H9 (cell line): Measurements from ENCODE around the gene KLK15. TPM values are rescaled to one million over a fixed set of nuclear protein-coding genes. Genes with fewer than 3 reads are reported as not detected.

Source experiments
- DNase-seq: peaks from one replicate; pipeline ENCODE4 v3.0.0-alpha.2; 2017
- H2AFZ ChIP-seq: one replicate; pipeline ENCODE4 v1.6.1; 2013; ENCODE audit warnings: mild to moderate bottlenecking, low read length, control low read depth, moderate library complexity
- H2AK5ac ChIP-seq: 2 replicates; pipeline ENCODE4 v1.6.1; 2013; ENCODE audit warnings: low read length, control low read depth, mixed read lengths; ENCODE audit not compliant: insufficient read length
- H2BK120ac ChIP-seq: one replicate; pipeline ENCODE4 v1.6.1; 2013; ENCODE audit warnings: low read depth, mild to moderate bottlenecking, low read length, control low read depth, inconsistent platforms; ENCODE audit not compliant: poor library complexity, severe bottlenecking
- H2BK12ac ChIP-seq: 2 replicates; pipeline ENCODE4 v1.6.1; 2013; ENCODE audit warnings: low read length, control low read depth, mixed read lengths, low read depth; ENCODE audit not compliant: insufficient read length
- H2BK15ac ChIP-seq: 2 replicates; pipeline ENCODE4 v1.6.1; 2013; ENCODE audit warnings: low read depth, low read length, control low read depth
- H2BK20ac ChIP-seq: one replicate; pipeline ENCODE4 v1.6.1; 2013; ENCODE audit warnings: low read depth, mild to moderate bottlenecking, low read length, control low read depth, inconsistent platforms; ENCODE audit not compliant: poor library complexity, severe bottlenecking
- H2BK5ac ChIP-seq: 2 replicates; pipeline ENCODE4 v1.6.1; 2013; ENCODE audit warnings: low read length, control low read depth, mixed read lengths; ENCODE audit not compliant: insufficient read length
- H3K14ac ChIP-seq: 2 replicates; pipeline ENCODE4 v1.6.1; 2013; ENCODE audit warnings: low read length, control low read depth; ENCODE audit not compliant: insufficient read depth
- H3K18ac ChIP-seq: 2 replicates; pipeline ENCODE4 v1.6.1; 2013; ENCODE audit warnings: low read depth, mild to moderate bottlenecking, mixed read lengths, low read length, control low read depth; ENCODE audit not compliant: insufficient read length
- H3K23ac ChIP-seq: 2 replicates; pipeline ENCODE4 v1.6.1; 2013; ENCODE audit warnings: low read length, control low read depth, mixed read lengths, low read depth; ENCODE audit not compliant: insufficient read length
- H3K23me2 ChIP-seq: 2 replicates; pipeline ENCODE4 v1.6.1; 2013; ENCODE audit warnings: low read depth, mild to moderate bottlenecking, mixed read lengths, low read length, control low read depth; ENCODE audit not compliant: insufficient read length, poor library complexity, severe bottlenecking
- H3K27ac ChIP-seq: 2 replicates; pipeline ENCODE4 v1.5.1; 2013; ENCODE audit warnings: low read length, control low read depth, mixed read lengths, low read depth; ENCODE audit not compliant: insufficient read length
- H3K27me3 ChIP-seq: 2 replicates; pipeline ENCODE4 v1.6.1; 2013; ENCODE audit warnings: low read length, control low read depth, inconsistent platforms; ENCODE audit not compliant: insufficient read depth
- H3K4ac ChIP-seq: 2 replicates; pipeline ENCODE4 v1.6.1; 2013; ENCODE audit warnings: low read depth, mild to moderate bottlenecking, control low read depth, inconsistent platforms, low read length, moderate library complexity
- H3K4me1 ChIP-seq: 2 replicates; pipeline ENCODE4 v1.6.1; 2013; ENCODE audit warnings: low read length, control low read depth, inconsistent platforms; ENCODE audit not compliant: insufficient read depth
- H3K4me2 ChIP-seq: 2 replicates; pipeline ENCODE4 v1.6.1; 2013; ENCODE audit warnings: low read length, control low read depth, mixed read lengths; ENCODE audit not compliant: insufficient read length, insufficient read depth
- H3K56ac ChIP-seq: 2 replicates; pipeline ENCODE4 v1.6.1; 2013; ENCODE audit warnings: low read depth, mild to moderate bottlenecking, mixed read lengths, low read length, control low read depth; ENCODE audit not compliant: insufficient read length
- H3K79me1 ChIP-seq: 2 replicates; pipeline ENCODE4 v1.6.1; 2013; ENCODE audit warnings: low read depth, mild to moderate bottlenecking, moderate library complexity, low read length, control low read depth, inconsistent platforms; ENCODE audit not compliant: insufficient read depth, poor library complexity, severe bottlenecking
- H3K79me2 ChIP-seq: 2 replicates; pipeline ENCODE4 v1.6.1; 2013; ENCODE audit warnings: low read length, control low read depth, inconsistent platforms; ENCODE audit not compliant: insufficient read depth
- H3K9ac ChIP-seq: 2 replicates; pipeline ENCODE4 v1.6.1; 2013; ENCODE audit warnings: low read length, control low read depth, mixed read lengths; ENCODE audit not compliant: insufficient read length; ENCODE audit errors: extremely low read depth
- H3K9me3 ChIP-seq: one replicate; pipeline ENCODE4 v1.6.1; 2013; ENCODE audit warnings: low read depth, low read length, inconsistent platforms; ENCODE audit not compliant: control insufficient read depth
- H3T11ph ChIP-seq: one replicate; pipeline ENCODE4 v1.6.1; 2013; ENCODE audit warnings: mild to moderate bottlenecking, low read length, control low read depth, inconsistent platforms
- H4K20me1 ChIP-seq: one replicate; pipeline ENCODE4 v1.6.1; 2013; ENCODE audit not compliant: control insufficient read depth, insufficient read length, insufficient read depth
- H4K5ac ChIP-seq: 2 replicates; pipeline ENCODE4 v1.6.1; 2013; ENCODE audit warnings: low read depth, mild to moderate bottlenecking, mixed read lengths, low read length, control low read depth; ENCODE audit not compliant: insufficient read length
- H4K8ac ChIP-seq: replicated peaks from 2 replicates; pipeline ENCODE4 v1.6.1; 2013; ENCODE audit warnings: low read length, control low read depth, mixed read lengths, low read depth; ENCODE audit not compliant: insufficient read length
- H4K91ac ChIP-seq: 2 replicates; pipeline ENCODE4 v1.6.1; 2013; ENCODE audit warnings: low read depth, mild to moderate bottlenecking, moderate library complexity, mixed read lengths, low read length, control low read depth; ENCODE audit not compliant: insufficient read length
- H3K27ac Mint-ChIP-seq, 3 experiments: 2 replicates in 2 of 3; 3 replicates in 1 of 3; pipeline ENCODE4 v1.8.0; 2020 to 2021; ENCODE audit warnings: mixed read lengths in 3 of 3, mild to moderate bottlenecking in 1 of 3, moderate library complexity in 1 of 3
- H3K27me3 Mint-ChIP-seq: 2 replicates; pipeline ENCODE4 v1.8.0; 2021; ENCODE audit warnings: low read depth, mild to moderate bottlenecking, moderate library complexity, mixed read lengths
- H3K36me3 Mint-ChIP-seq, 3 experiments: 2 replicates in 2 of 3; 3 replicates in 1 of 3; pipeline ENCODE4 v1.8.0; 2020 to 2021; ENCODE audit warnings: low read depth in 3 of 3, mixed read lengths in 3 of 3; ENCODE audit not compliant: insufficient read depth in 1 of 3
- H3K4me1 Mint-ChIP-seq, 2 experiments: 2 replicates each; pipeline ENCODE4 v1.8.0; 2020; ENCODE audit warnings: mixed read lengths in 2 of 2
- H3K4me3 Mint-ChIP-seq, 2 experiments: 2 replicates in 1 of 2; 3 replicates in 1 of 2; pipeline ENCODE4 v1.8.0; 2020 to 2021; ENCODE audit warnings: mild to moderate bottlenecking in 2 of 2, mixed read lengths in 2 of 2, moderate library complexity in 1 of 2
- H3K9me3 Mint-ChIP-seq, 2 experiments: 2 replicates in 1 of 2; 3 replicates in 1 of 2; pipeline ENCODE4 v1.8.0; 2020; ENCODE audit warnings: mild to moderate bottlenecking in 2 of 2, mixed read lengths in 2 of 2, moderate library complexity in 1 of 2
- CTCF ChIP-seq: fragments of 200-600 bp; sonication (generic); conservative IDR thresholded peaks from 3 replicates; pipeline ENCODE4 v1.8.0; 2021; ENCODE audit warnings: antibody characterized with exemption, mild to moderate bottlenecking
- WGBS: extraction: QIAGEN DNeasy Blood & Tissue Kit; methylation state at CpG from one replicate; pipeline ENCODE4 v1.1.7; 2013; ENCODE audit warnings: missing lambda C conversion rate, low lambda C conversion rate, mixed read lengths; ENCODE audit not compliant: insufficient read length; ENCODE audit errors: extremely low coverage; 5-methylcytosine and 5-hydroxymethylcytosine counted together
- total RNA-seq: library from RNA; stranded (reverse); gene quantifications from 2 replicates; pipeline ENCODE4 v1.2.1, GENCODE V29; 2021

The KLK15 gene
- total RNA-seq, 1 experiment from 2014 or later: not detected

- H3K14ac ChIP-seq: no peak overlapping the region
- Mint-ChIP-seq H3K4me3 (no peak overlapping the region), H3K27ac (no peak overlapping the region), H3K9me3 (peaks cover 0 to 8% of the 10 kb centered on the region in 2 experiments; a peak in 3 of 5 replicates), H3K4me1 (peaks cover 13 to 14% of the 10 kb centered on the region in 2 experiments), H3K36me3 (no peaks in the 10 kb centered on the region), H3K27me3 (peaks cover 81% of the 10 kb centered on the region)
- no peak overlapping the region for H4K5ac ChIP-seq
- 0 out of 2 replicates have a peak, but pooled peaks cover 2% of the 10 kb centered on the region for H3K27me3 ChIP-seq
- no peak for DNase-seq
- no peak overlapping the region for H3K56ac ChIP-seq
- no peak overlapping the region for H2BK15ac ChIP-seq
- no peaks in the 10 kb centered on the region for H3K79me2 ChIP-seq
- no peak overlapping the region for H4K91ac ChIP-seq
- no peak overlapping the region for H2BK120ac ChIP-seq
- no peak overlapping the region for H3K9ac ChIP-seq
- H2BK12ac ChIP-seq: no peak overlapping the region
- no peak overlapping the region for H2BK20ac ChIP-seq
- no peak overlapping the region for H2BK5ac ChIP-seq
- H3K4ac ChIP-seq: no peak overlapping the region
- no peak for TF ChIP-seq CTCF
- no peaks in the 10 kb centered on the region for H3K9me3 ChIP-seq
- no peak overlapping the region for H3K23ac ChIP-seq
- H2AFZ ChIP-seq: no peak overlapping the region
- no peaks in the 10 kb centered on the region for H4K20me1 ChIP-seq
- H3T11ph ChIP-seq: no peak overlapping the region
- no peak overlapping the region for H3K27ac ChIP-seq
- no peaks in the 10 kb centered on the region for H3K23me2 ChIP-seq
- no peak overlapping the region for H3K18ac ChIP-seq
- WGBS: no CpG with 5 or more reads among the region's 8 CpGs
- no peak overlapping the region for H2AK5ac ChIP-seq
- H3K4me1 ChIP-seq: no peaks in the 10 kb centered on the region
- H3K4me2 ChIP-seq: no peak overlapping the region
- no peak overlapping the region for H4K8ac ChIP-seq
- no peaks in the 10 kb centered on the region for H3K79me1 ChIP-seq
Measured at GRCh38 chr19:50844296-50844935, 11.0 kb upstream of the KLK15 start.
